ENCODE results near the gene LRCH1. TPM values are rescaled to one million over a fixed set of nuclear protein-coding genes. Genes with fewer than 3 reads are reported as not detected.

Gene LRCH1
- total RNA-seq, 6 experiments from 2014 or later: 11.3 to 13.9 (median 12.5) TPM

GRCh38 chr13:46621792-46622629 lies 69.0 kb downstream of the LRCH1 start:
- H3K27me3 Mint-ChIP-seq (ENCODE audit: insufficient read depth): peaks cover 2% of the 10 kb centered on the region; the same call in 1 of the 2 replicates
- peaks cover 48% of the 10 kb centered on the region for H3K4me1 Mint-ChIP-seq (ENCODE audit: low read depth)
- peak overlapping the region; percentile 22 for H3K4me3 Mint-ChIP-seq
- no peak for TF ChIP-seq CTCF (IDR thresholded peaks at IDR 0.05)
- peak overlapping the region; percentile 20; the same call in 1 of the 2 replicates for H3K27ac Mint-ChIP-seq
- DNase-seq: no peak
- H3K9me3 Mint-ChIP-seq: no peaks in the 10 kb centered on the region
- H3K36me3 Mint-ChIP-seq (ENCODE audit: low read depth): no peaks in the 10 kb centered on the region

- H3K4me3 Mint-ChIP-seq: peak overlapping the region; percentile 22
- TF ChIP-seq CTCF (IDR thresholded peaks at IDR 0.05): no peak
- H3K27ac Mint-ChIP-seq: peak overlapping the region; percentile 20
- peaks cover 5% of the 10 kb centered on the region for H3K36me3 Mint-ChIP-seq (ENCODE audit: low read depth)
- H3K27me3 Mint-ChIP-seq (ENCODE audit: insufficient read depth): peaks cover 2% of the 10 kb centered on the region; the same call in 1 of the 2 replicates
- H3K4me1 Mint-ChIP-seq (ENCODE audit: low read depth): peaks cover 46% of the 10 kb centered on the region
- DNase-seq: peak; percentile 80
- no peaks in the 10 kb centered on the region for H3K9me3 Mint-ChIP-seq
Observed at GRCh38 chr13:46622630-46623256, 69.8 kb downstream of the LRCH1 start.

- Mint-ChIP-seq H3K4me1 (ENCODE audit: low read depth) (peaks cover 53% of the 10 kb centered on the region), H3K36me3 (ENCODE audit: low read depth) (peaks cover 9% of the 10 kb centered on the region), H3K9me3 (no peaks in the 10 kb centered on the region), H3K4me3 (no peak overlapping the region), H3K27me3 (ENCODE audit: insufficient read depth) (no peaks in the 10 kb centered on the region; the same call in 1 of the 2 replicates), H3K27ac (no peak overlapping the region)
- no peak for DNase-seq
- no peak for TF ChIP-seq CTCF (IDR thresholded peaks at IDR 0.05)
Observed at GRCh38 chr13:46624353-46624752, 71.4 kb downstream of the LRCH1 start.

GRCh38 chr13:46624821-46625220 lies 71.9 kb downstream of the LRCH1 start:
- H3K27ac Mint-ChIP-seq: no peak overlapping the region
- no peaks in the 10 kb centered on the region for H3K9me3 Mint-ChIP-seq
- TF ChIP-seq CTCF (IDR thresholded peaks at IDR 0.05): no peak
- H3K36me3 Mint-ChIP-seq (ENCODE audit: low read depth): peaks cover 9% of the 10 kb centered on the region
- peaks cover 58% of the 10 kb centered on the region for H3K4me1 Mint-ChIP-seq (ENCODE audit: low read depth)
- no peaks in the 10 kb centered on the region; the same call in 1 of the 2 replicates for H3K27me3 Mint-ChIP-seq (ENCODE audit: insufficient read depth)
- no peak overlapping the region for H3K4me3 Mint-ChIP-seq
- no peak for DNase-seq

- no peak for TF ChIP-seq CTCF (IDR thresholded peaks at IDR 0.05)
- H3K27me3 Mint-ChIP-seq (ENCODE audit: insufficient read depth): no peaks in the 10 kb centered on the region; the same call in 1 of the 2 replicates
- no peak overlapping the region for H3K27ac Mint-ChIP-seq
- H3K9me3 Mint-ChIP-seq: no peaks in the 10 kb centered on the region
- no peak overlapping the region for H3K4me3 Mint-ChIP-seq
- no peak for DNase-seq
- peaks cover 9% of the 10 kb centered on the region for H3K36me3 Mint-ChIP-seq (ENCODE audit: low read depth)
- H3K4me1 Mint-ChIP-seq (ENCODE audit: low read depth): peaks cover 60% of the 10 kb centered on the region
Observed at GRCh38 chr13:46627462-46627861, 74.5 kb downstream of the LRCH1 start.
